Dermis blood vessel endothelial cell (primary cell): Measurements from ENCODE around the gene PCDHGA5. TPM values are rescaled to one million over a fixed set of nuclear protein-coding genes. Genes with fewer than 3 reads are reported as not detected.
"Not testable (repeated sequence)": the region's sequence is repeated elsewhere in the genome, so short reads cannot be mapped to it uniquely, and the experiment has no call there.

Source experiments
- DNase-seq: peaks from one replicate; pipeline ENCODE4 v3.0.0; 2010
- total RNA-seq: library from RNA; depleted of rRNA; stranded (reverse); fragments of >200 nt; gene quantifications from 2 replicates; pipeline ENCODE4 v1.2.3, GENCODE V29; 2014

PCDHGA5 gene
- total RNA-seq, 1 donor from 2014 or later = 0.85 TPM

DNA sequence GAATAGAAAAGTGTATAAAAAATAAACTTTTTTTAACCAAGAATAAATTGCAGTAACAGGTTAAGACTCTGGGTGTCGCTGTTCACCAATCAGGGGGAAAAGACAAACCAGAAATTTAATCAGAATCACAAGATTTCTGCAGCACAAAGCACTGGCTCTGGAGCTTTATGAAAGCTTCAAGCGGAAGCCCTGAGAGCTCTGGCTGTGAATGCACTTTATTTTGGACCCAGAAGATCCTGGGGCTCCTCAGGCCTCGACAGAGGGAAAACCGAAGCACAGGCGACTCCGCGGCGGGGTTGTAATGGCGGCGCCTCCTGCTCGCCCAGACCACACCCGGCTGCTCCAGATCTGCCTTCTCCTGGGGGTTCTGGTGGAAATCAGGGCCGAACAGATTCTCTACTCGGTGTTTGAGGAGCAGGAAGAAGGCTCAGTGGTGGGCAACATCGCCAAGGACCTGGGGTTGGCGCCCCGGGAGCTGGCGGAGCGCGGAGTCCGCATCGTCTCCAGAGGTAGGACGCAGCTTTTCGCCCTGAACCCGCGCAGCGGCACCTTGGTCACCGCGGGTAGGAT is 9.0 kb upstream of the PCDHGA5 start, which contains the start of gene PCDHGA4:
Gene PCDHGA4 (plus strand): TSS at position 122 of the 570 bp plus-strand sequence. CDS start 87 bp downstream, at position 209.
- DNase-seq = peak; percentile 51

- no peak for DNase-seq
Measured at GRCh38 chr5:141355641-141356040, 8.3 kb upstream of the PCDHGA5 start.

- DNase-seq = no peak
Measured at GRCh38 chr5:141356133-141356532, 7.8 kb upstream of the PCDHGA5 start.

DNA sequence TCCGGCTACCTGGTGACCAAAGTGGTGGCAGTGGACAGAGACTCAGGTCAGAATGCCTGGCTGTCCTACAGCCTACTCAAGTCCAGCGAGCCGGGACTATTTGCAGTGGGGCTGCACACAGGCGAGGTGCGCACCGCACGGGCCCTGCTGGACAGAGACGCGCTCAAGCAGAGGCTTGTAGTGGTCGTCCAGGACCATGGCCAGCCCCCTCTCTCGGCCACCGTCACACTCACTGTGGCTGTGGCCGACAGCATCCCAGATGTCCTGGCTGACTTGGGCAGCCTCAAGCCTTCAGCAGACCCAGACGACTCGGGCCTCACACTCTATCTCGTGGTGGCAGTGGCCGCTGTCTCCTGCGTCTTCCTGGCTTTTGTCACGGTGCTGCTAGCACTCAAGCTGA is 7.0 kb upstream of the PCDHGA5 start:
- no peak for DNase-seq

DNA sequence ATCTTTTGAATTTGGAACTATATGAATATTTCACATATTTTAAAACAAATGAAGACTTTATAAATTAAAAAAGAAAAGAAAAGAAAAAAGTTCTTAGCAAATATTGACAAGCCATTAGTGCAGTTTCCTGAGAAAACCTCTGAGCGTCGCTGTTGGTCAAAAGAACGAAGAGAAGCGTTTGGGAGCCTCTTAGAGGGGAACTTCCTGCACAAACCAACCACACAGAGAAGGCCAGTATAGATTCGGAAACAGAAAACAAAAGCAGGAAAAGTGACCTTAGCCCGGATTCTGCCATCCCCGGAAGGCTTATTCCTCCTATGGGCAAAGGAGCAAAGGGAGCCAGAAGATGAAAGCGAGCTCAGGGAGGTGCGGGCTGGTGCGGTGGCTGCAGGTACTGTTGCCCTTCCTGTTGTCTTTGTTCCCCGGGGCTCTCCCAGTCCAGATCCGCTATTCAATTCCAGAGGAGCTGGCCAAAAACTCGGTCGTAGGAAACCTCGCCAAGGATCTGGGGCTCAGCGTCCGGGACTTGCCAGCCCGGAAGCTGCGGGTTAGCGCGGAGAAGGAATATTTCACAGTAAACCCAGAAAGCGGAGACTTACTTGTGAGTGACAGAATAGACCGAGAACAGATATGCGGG is 4.1 kb upstream of the PCDHGA5 start, which contains the start of gene PCDHGB2:
Gene PCDHGB2 (plus strand): TSS at position 205 of the 637 bp plus-strand sequence. CDS start 142 bp downstream, at position 347.
- DNase-seq = peak; percentile 70

DNA sequence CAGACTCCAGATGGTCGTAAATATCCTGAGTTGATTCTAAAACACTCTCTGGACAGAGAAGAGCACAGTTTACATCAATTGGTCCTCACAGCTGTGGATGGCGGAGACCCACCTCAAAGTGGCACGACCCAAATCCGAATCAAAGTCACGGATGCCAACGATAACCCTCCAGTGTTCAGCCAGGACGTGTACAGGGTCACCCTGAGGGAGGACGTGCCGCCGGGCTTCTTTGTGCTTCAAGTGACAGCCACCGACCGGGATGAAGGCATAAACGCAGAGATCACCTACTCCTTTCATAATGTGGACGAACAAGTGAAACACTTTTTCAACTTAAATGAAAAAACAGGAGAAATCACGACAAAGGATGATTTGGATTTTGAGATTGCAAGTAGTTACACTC is 3.3 kb upstream of the PCDHGA5 start:
- DNase-seq = no peak

GRCh38 chr5:141362719-141363118 is 1.2 kb upstream of the PCDHGA5 start:
- DNase-seq = no peak

GRCh38 chr5:141366016-141366896 is 2.3 kb downstream of the PCDHGA5 start:
- no peak for DNase-seq

GRCh38 chr5:141369994-141370848 is 6.3 kb downstream of the PCDHGA5 start, which contains the start of gene PCDHGB3:
Gene PCDHGB3 (plus strand): TSS chr5:141370242. CDS start chr5:141370395, 153 bp downstream.
- peak; percentile 72 for DNase-seq

DNA sequence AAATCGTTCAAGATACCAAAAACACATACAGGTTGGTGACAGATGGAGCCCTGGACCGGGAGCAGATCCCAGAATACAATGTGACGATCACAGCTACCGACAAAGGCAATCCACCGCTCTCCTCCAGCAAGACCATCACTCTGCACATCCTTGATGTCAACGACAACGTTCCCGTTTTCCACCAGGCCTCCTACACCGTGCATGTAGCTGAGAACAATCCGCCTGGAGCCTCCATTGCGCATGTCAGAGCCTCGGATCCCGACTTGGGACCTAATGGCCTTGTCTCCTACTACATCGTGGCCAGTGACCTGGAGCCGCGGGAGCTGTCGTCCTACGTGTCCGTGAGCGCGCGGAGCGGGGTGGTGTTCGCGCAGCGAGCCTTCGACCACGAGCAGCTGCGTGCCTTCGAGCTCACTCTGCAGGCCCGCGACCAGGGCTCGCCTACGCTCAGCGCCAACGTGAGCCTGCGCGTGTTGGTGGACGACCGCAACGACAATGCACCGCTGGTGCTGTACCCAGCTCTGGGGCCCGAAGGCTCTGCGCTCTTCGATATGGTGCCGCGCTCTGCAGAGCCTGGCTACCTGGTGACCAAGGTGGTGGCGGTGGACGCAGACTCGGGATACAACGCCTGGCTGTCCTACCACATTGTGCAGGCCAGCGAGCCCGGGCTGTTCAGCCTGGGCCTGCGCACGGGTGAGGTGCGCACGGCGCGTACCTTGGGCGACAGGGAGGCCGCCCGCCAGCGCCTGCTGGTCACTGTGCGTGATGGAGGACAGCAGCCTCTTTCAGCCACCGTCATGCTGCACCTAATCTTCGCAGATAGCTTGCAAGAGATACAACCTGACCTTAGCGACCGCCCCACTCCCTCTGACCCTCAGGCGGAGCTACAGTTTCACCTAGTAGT is 7.9 kb downstream of the PCDHGA5 start:
- DNase-seq = no peak

GRCh38 chr5:141373673-141374317 is 9.8 kb downstream of the PCDHGA5 start, which contains the start of gene PCDHGA6:
Gene PCDHGA6 (plus strand): TSS chr5:141373891. CDS start chr5:141374084, 193 bp downstream.
- DNase-seq = peak; percentile 56

DNA sequence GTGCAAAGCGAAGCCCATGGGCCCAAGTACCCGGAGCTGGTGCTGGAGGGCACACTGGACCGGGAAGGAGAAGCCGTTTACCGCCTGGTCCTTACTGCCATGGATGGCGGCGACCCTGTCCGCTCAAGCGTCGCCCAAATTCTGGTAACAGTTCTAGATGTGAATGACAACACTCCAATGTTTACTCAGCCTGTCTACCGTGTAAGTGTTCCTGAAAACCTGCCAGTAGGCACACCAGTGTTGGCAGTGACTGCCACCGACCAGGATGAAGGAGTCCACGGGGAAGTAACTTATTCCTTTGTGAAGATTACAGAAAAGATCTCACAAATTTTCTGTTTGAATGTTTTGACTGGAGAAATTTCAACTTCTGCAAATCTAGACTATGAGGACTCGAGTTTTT is 10.7 kb downstream of the PCDHGA5 start:
- no peak for DNase-seq

DNA sequence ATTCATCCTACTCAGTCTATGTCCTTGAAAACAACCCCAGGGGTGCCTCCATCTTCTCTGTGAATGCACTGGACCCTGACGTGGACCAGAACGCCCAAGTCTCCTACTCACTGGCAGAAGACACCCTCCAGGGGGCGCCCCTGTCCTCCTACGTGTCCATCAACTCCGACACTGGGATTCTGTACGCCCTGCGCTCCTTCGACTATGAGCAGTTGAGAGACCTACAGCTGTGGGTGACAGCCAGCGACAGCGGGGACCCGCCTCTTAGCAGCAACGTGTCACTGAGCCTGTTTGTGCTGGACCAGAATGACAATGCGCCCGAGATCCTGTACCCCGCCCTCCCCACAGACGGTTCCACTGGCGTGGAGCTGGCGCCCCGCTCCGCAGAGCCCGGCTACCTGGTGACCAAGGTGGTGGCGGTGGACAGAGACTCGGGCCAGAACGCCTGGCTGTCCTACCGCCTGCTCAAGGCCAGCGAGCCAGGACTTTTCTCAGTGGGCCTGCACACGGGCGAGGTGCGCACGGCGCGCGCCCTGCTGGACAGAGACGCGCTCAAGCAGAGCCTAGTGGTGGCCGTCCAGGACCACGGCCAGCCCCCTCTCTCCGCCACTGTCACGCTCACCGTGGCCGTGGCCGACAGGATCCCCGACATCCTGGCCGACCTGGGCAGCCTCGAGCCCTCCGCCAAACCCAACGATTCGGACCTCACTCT is 11.6 kb downstream of the PCDHGA5 start:
- DNase-seq = not testable (repeated sequence)

GRCh38 chr5:141382469-141383294 is 18.7 kb downstream of the PCDHGA5 start, which contains the start of gene PCDHGA7:
Gene PCDHGA7 (plus strand): TSS chr5:141382742. CDS start chr5:141382900, 158 bp downstream.
- DNase-seq = peak; percentile 53

DNA sequence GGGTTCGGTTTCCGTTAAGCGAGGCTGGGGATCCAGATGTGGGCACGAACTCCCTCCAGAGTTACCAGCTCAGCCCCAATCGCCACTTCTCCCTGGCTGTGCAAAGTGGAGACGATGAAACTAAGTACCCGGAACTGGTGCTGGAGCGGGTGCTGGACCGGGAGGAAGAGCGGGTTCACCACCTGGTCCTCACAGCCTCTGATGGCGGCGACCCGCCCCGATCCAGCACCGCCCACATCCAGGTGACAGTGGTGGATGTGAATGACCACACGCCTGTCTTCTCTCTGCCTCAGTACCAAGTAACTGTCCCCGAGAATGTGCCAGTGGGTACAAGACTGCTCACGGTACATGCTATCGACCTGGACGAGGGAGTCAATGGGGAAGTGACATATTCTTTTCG is 19.4 kb downstream of the PCDHGA5 start:
- no peak for DNase-seq

DNA sequence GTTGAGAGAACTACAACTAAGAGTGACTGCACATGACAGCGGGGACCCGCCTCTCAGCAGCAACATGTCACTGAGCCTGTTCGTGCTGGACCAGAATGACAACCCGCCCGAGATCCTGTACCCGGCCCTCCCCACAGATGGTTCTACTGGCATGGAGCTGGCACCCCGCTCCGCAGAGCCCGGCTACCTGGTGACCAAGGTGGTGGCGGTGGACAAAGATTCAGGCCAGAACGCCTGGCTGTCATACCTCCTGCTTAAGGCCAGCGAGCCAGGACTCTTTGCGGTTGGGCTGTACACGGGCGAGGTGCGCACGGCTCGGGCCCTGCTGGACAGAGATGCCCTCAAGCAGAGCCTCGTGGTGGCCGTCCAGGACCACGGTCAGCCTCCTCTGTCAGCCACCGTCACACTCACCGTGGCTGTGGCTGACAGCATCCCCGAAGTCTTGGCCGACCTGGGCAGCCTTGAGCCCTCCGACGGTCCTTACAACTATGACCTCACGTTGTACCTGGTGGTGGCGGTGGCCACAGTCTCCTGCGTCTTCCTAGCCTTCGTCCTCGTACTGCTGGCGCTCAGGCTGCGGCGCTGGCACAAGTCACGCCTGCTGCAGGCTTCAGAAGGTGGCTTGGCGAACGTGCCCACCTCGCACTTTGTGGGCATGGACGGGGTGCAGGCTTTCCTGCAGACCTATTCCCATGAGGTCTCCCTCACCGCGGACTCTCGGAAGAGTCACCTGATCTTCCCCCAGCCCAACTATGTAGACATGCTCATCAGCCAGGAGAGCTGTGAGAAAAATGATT is 20.7 kb downstream of the PCDHGA5 start:
- DNase-seq = no peak

GRCh38 chr5:141387557-141388311 is 23.8 kb downstream of the PCDHGA5 start, which contains the start of gene PCDHGB4:
Gene PCDHGB4 (plus strand): TSS chr5:141387698. CDS start chr5:141387885, 187 bp downstream.
- DNase-seq = peak; percentile 67
